Tibial nerve (tissue), 4 donors: ENCODE measurements around the gene ETFA. TPM values are rescaled to one million over a fixed set of nuclear protein-coding genes. Genes with fewer than 3 reads are reported as not detected.

ENCODE experiments used
- DNase-seq, 2 donors: peaks; one replicate each; pipeline ENCODE4 v3.0.0-alpha.2; 2019; ENCODE audit warnings: low spot score in 2 of 2
- H3K27ac ChIP-seq, 4 donors: fragments of 200-600 bp; sonication (generic) in 3 of 4; one replicate each; pipeline ENCODE4 v1.5.1; 2017 to 2019; ENCODE audit warnings: mild to moderate bottlenecking in 1 of 4
- H3K27me3 ChIP-seq, 2 donors: fragments of 200-600 bp; sonication (generic) in 1 of 2; one replicate each; pipeline versions ENCODE4 v1.5.1 to v1.6.0; 2017 to 2019
- H3K36me3 ChIP-seq, 3 donors: fragments of 200-600 bp; sonication (generic); one replicate each; pipeline ENCODE4 v1.5.1; 2018 to 2019
- H3K4me1 ChIP-seq, 4 donors: fragments of 200-600 bp; sonication (generic) in 3 of 4; one replicate each; pipeline ENCODE4 v1.5.1; 2017 to 2019
- H3K4me3 ChIP-seq, 4 donors: fragments of 200-600 bp; sonication (generic) in 3 of 4; one replicate each; pipeline ENCODE4 v1.5.1; 2017 to 2019; ENCODE audit warnings: mild to moderate bottlenecking in 1 of 4, moderate library complexity in 1 of 4
- H3K9me3 ChIP-seq, 4 donors: fragments of 200-600 bp; sonication (generic) in 3 of 4; one replicate each; pipeline ENCODE4 v1.5.1; 2017 to 2019
- EP300 ChIP-seq, 2 donors: sonication (generic); formaldehyde crosslinking; IDR thresholded peaks; one replicate each; pipeline ENCODE4 v1.6.1; 2017; ENCODE audit warnings: antibody characterized with exemption in 2 of 2, mild to moderate bottlenecking in 1 of 2
- POLR2A ChIP-seq, 2 donors: fragments of 450-650 bp; IDR thresholded peaks; one replicate each; pipeline ENCODE4 v1.6.1; 2017; ENCODE audit warnings: antibody characterized with exemption in 2 of 2, mild to moderate bottlenecking in 2 of 2, moderate library complexity in 2 of 2
- WGBS, 2 donors: methylation state at CpG; one replicate each; pipeline ENCODE4 v1.1.5; 2018; 5-methylcytosine and 5-hydroxymethylcytosine counted together
- total RNA-seq, 4 donors: library from RNA; depleted of rRNA; stranded (reverse); fragments of >200 nt; gene quantifications; one replicate each; pipeline ENCODE4 v1.1.0, GENCODE V29; 2016
- TF ChIP-seq, protein P1 (sequence below), 5 experiments: fragments of 200-600 bp in 3 of 5; fragments of 450-650 bp in 2 of 5; sonication (generic) in 3 of 5; IDR thresholded peaks; one replicate each; pipeline ENCODE4 v1.5.1; 2016 to 2019; ENCODE audit warnings: antibody characterized with exemption in 5 of 5, mild to moderate bottlenecking in 3 of 5, moderate library complexity in 2 of 5

The ETFA gene
- total RNA-seq, 4 donors from 2014 or later, result 59.2 to 96.9 (median 75.5) TPM

DNA sequence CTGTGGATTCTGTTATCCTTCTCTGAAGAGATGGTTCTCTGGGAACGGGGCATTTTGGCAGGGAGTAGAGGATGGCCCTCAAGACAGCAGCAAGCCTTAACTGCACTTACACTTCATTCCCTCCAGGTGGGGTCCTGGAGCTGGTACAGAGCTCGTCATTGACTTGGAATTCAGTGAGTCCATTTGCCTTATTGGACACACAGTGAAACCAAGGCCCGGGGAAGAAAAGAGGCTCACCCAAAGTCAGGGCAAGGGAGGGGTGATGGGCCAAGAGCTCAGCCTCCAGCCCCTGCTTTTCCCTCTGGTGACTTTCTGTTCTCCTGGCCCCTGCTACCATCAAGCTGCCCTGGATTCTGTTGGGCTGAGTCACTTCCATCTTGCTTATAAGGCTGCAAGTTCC, 125.6 kb downstream of the ETFA start:
- 60 to 62% methylated on average over 3 of the region's 3 CpGs for WGBS, 2 donors
- Histone ChIP-seq H3K4me3 (no peak overlapping the region), H3K36me3 (no peaks in the 10 kb centered on the region), H3K27ac (no peak overlapping the region), H3K9me3 (no peaks in the 10 kb centered on the region), H3K4me1 (peaks cover 0 to 6% (median 1%) of the 10 kb centered on the region in 4 donors), H3K27me3 (peaks cover 0 to 21% of the 10 kb centered on the region in 2 donors)
- no peak for DNase-seq
- TF ChIP-seq, protein P1, sequence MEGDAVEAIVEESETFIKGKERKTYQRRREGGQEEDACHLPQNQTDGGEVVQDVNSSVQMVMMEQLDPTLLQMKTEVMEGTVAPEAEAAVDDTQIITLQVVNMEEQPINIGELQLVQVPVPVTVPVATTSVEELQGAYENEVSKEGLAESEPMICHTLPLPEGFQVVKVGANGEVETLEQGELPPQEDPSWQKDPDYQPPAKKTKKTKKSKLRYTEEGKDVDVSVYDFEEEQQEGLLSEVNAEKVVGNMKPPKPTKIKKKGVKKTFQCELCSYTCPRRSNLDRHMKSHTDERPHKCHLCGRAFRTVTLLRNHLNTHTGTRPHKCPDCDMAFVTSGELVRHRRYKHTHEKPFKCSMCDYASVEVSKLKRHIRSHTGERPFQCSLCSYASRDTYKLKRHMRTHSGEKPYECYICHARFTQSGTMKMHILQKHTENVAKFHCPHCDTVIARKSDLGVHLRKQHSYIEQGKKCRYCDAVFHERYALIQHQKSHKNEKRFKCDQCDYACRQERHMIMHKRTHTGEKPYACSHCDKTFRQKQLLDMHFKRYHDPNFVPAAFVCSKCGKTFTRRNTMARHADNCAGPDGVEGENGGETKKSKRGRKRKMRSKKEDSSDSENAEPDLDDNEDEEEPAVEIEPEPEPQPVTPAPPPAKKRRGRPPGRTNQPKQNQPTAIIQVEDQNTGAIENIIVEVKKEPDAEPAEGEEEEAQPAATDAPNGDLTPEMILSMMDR (IDR thresholded peaks at IDR 0.05), result peak in 1 of 5 experiments; percentile 27
- no peak for TF ChIP-seq EP300 (IDR thresholded peaks at IDR 0.05)

GRCh38 chr15:76184650-76185035, 126.6 kb downstream of the ETFA start:
- H3K36me3 ChIP-seq, result no peaks in the 10 kb centered on the region
- peaks cover 0 to 5% (median 0%) of the 10 kb centered on the region in 4 donors for H3K4me1 ChIP-seq
- no peak overlapping the region for H3K27ac ChIP-seq
- no peak overlapping the region for H3K4me3 ChIP-seq
- TF ChIP-seq EP300 (IDR thresholded peaks at IDR 0.05), result no peak
- peaks cover 0 to 11% of the 10 kb centered on the region in 2 donors for H3K27me3 ChIP-seq
- H3K9me3 ChIP-seq, result no peaks in the 10 kb centered on the region
- 50 to 63% methylated on average over 10 to 13 of the region's 13 CpGs for WGBS, 2 donors
- DNase-seq, result no peak

DNA sequence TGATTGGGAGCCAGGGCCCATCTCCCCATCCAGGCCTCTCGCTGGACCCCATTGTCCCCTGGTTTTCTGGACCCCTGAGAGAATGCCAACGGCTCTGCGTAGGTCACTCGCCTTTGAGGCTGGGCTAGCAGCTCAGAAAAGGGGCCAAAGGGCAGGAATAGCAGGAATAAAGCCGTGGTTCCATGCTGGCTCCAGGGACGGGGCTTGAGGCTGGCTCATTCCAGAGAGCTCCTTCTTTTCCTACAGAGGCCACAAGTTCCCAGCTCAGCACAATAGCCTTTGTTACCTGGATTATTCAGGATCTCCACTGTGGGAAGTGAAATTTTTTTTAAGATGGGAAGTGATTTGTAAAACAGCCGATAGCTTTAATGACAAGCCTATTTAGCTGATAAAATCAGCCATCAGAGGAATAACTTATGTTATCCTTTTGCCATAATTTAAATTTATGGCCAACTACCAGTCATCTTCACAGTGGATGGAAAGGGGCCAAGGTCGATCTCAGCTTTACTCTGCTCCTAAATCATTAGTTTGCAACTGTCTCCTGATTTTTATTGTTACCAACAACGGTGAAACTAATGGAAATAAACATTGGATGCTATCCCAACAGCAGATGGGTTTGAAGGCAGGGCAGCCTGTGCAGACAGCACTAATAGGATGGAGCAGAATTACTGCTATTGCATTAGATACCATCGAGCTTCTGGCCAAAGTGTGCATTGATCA, 127.2 kb downstream of the ETFA start:
- 40% methylated on average over 9 of the region's 10 CpGs for WGBS, 2 donors
- no peak for DNase-seq
- TF ChIP-seq POLR2A (IDR thresholded peaks at IDR 0.05) (no peak), EP300 (IDR thresholded peaks at IDR 0.05) (no peak)
- TF ChIP-seq, protein P1 (IDR thresholded peaks at IDR 0.05), result no peak
- Histone ChIP-seq H3K27me3 (peaks cover 0 to 9% of the 10 kb centered on the region in 2 donors), H3K4me1 (peaks cover 0 to 5% (median 0%) of the 10 kb centered on the region in 4 donors), H3K9me3 (no peaks in the 10 kb centered on the region), H3K4me3 (no peak overlapping the region), H3K27ac (no peak overlapping the region), H3K36me3 (no peaks in the 10 kb centered on the region)

GRCh38 chr15:76181705-76182107, 129.6 kb downstream of the ETFA start:
- no peak for DNase-seq
- Histone ChIP-seq H3K9me3 (no peaks in the 10 kb centered on the region), H3K27ac (peak overlapping the region in 1 of 4 donors; percentile 41), H3K36me3 (no peaks in the 10 kb centered on the region), H3K4me3 (no peak overlapping the region), H3K4me1 (peaks cover 0 to 13% (median 0%) of the 10 kb centered on the region in 4 donors), H3K27me3 (peaks cover 0 to 12% of the 10 kb centered on the region in 2 donors)
- WGBS, 2 donors, result 81 to 84% methylated on average over 9 of the region's 9 CpGs
- TF ChIP-seq, protein P1 (IDR thresholded peaks at IDR 0.05), result no peak
- TF ChIP-seq EP300 (IDR thresholded peaks at IDR 0.05) (no peak), POLR2A (IDR thresholded peaks at IDR 0.05) (no peak)

- Histone ChIP-seq H3K4me3 (no peak overlapping the region), H3K9me3 (no peaks in the 10 kb centered on the region), H3K36me3 (no peaks in the 10 kb centered on the region), H3K27ac (peak overlapping the region in 1 of 4 donors; percentile 41), H3K4me1 (peaks cover 0 to 13% (median 0%) of the 10 kb centered on the region in 4 donors), H3K27me3 (peaks cover 0 to 18% of the 10 kb centered on the region in 2 donors)
- no peak for TF ChIP-seq POLR2A (IDR thresholded peaks at IDR 0.05)
- TF ChIP-seq, protein P1 (IDR thresholded peaks at IDR 0.05), result no peak
- DNase-seq, result no peak
- 82 to 83% methylated on average over 7 of the region's 7 CpGs for WGBS, 2 donors
Measured at GRCh38 chr15:76180321-76180720, 130.9 kb downstream of the ETFA start.
